HUDEP-2 (cell line): ENCODE data around the gene TMEM170A.
A peak's percentile ranks its signal among the peaks of the same experiment; 100 is the strongest.
"Not testable (repeated sequence)": the region's sequence is repeated elsewhere in the genome, so short reads cannot be mapped to it uniquely, and the experiment has no call there.

Experiments used
- DNase-seq, 76 experiments: peaks; one replicate each; lab custom pipeline; 2025; ENCODE audit not compliant: unreplicated experiment in 76 of 76; lab: John Stamatoyannopoulos, UW

TMEM170A gene

GRCh38 chr16:75464122-75464918 is at the start of gene TMEM170A:
Gene TMEM170A, minus strand, starts transcription at chr16:75464689. Its CDS starts 89 bp downstream, at chr16:75464600.
- peak; percentile 37 to 99 (median 98) for DNase-seq

- no peak for DNase-seq
Observed at GRCh38 chr16:75506574-75506973, 42.1 kb upstream of the TMEM170A start.

- no peak for DNase-seq
Observed at GRCh38 chr16:75506107-75506506, 41.6 kb upstream of the TMEM170A start.

GRCh38 chr16:75503801-75504200 is 39.3 kb upstream of the TMEM170A start:
- peak in 67 of 76 experiments; percentile 8 to 86 (median 53) for DNase-seq

- DNase-seq, result no peak
Observed at GRCh38 chr16:75502916-75503605, 38.6 kb upstream of the TMEM170A start.

- not testable (repeated sequence) for DNase-seq
Observed at GRCh38 chr16:75501820-75502219, 37.3 kb upstream of the TMEM170A start.

GRCh38 chr16:75501359-75501758 is 36.9 kb upstream of the TMEM170A start:
- no peak for DNase-seq

GRCh38 chr16:75498605-75499322 is 34.3 kb upstream of the TMEM170A start:
- peak in 35 of 76 experiments; percentile 6 to 54 (median 22) for DNase-seq

GRCh38 chr16:75497558-75497957 is 33.1 kb upstream of the TMEM170A start:
- DNase-seq, result no peak

- DNase-seq, result no peak
Observed at GRCh38 chr16:75495076-75495674, 30.7 kb upstream of the TMEM170A start, which contains the start of gene CHST6. Gene CHST6, minus strand, starts transcription at chr16:75495441. Its CDS starts 15,613 bp downstream, at chr16:75479828.

GRCh38 chr16:75494661-75495075 is 30.2 kb upstream of the TMEM170A start:
- no peak for DNase-seq

- DNase-seq, result no peak
Observed at GRCh38 chr16:75494184-75494583, 29.7 kb upstream of the TMEM170A start.

- peak in 12 of 76 experiments; percentile 2 to 23 (median 7) for DNase-seq
Observed at GRCh38 chr16:75491876-75492275, 27.4 kb upstream of the TMEM170A start.

- DNase-seq, result no peak
Observed at GRCh38 chr16:75488322-75488721, 23.8 kb upstream of the TMEM170A start.

- DNase-seq, result no peak
Observed at GRCh38 chr16:75486676-75487313, 22.3 kb upstream of the TMEM170A start.

GRCh38 chr16:75486014-75486675 is 21.7 kb upstream of the TMEM170A start:
- DNase-seq, result no peak

- no peak for DNase-seq
Observed at GRCh38 chr16:75485230-75486013, 20.9 kb upstream of the TMEM170A start.

- DNase-seq, result no peak
Observed at GRCh38 chr16:75483222-75483621, 18.7 kb upstream of the TMEM170A start.
